GM12864 (cell line): ENCODE results near the gene PLEKHA6.

ENCODE experiments used
- DNase-seq: peaks from one replicate; pipeline ENCODE4 v3.0.0-alpha.2; 2011; ENCODE audit warnings: low read depth
- H3K4me3 ChIP-seq: 2 replicates; pipeline ENCODE4 v1.5.1; 2011; ENCODE audit warnings: mild to moderate bottlenecking, low read depth, low read length, control low read depth
- TF ChIP-seq, protein P1 (sequence below): IDR thresholded peaks from 2 replicates; pipeline ENCODE4 v1.5.1; 2011; ENCODE audit warnings: low read depth, mild to moderate bottlenecking, moderate library complexity, low read length, control low read depth, inconsistent platforms; ENCODE audit errors: missing control alignments

Gene PLEKHA6

DNA sequence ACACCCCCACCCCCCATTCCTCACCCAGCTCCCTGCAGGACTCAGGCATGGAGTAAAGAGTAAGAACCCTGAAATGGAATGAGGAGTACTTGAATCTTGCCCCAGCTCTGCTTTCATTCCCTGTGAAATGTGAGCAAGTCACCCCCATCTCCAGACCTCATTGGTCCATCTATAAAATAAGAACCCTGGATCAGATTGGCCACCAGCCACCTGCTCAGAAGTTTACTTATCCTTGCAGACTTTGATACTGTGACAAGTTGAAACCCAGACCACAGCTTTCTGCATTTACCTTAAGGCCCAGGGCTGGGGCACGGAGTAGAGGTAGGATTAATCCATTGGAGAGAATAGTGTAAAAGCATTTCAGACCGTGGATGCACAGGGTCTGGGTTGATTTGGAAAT, 165.6 kb downstream of the PLEKHA6 start:
- no peak for DNase-seq
- H3K4me3 ChIP-seq, result no peak overlapping the region
- TF ChIP-seq, protein P1, sequence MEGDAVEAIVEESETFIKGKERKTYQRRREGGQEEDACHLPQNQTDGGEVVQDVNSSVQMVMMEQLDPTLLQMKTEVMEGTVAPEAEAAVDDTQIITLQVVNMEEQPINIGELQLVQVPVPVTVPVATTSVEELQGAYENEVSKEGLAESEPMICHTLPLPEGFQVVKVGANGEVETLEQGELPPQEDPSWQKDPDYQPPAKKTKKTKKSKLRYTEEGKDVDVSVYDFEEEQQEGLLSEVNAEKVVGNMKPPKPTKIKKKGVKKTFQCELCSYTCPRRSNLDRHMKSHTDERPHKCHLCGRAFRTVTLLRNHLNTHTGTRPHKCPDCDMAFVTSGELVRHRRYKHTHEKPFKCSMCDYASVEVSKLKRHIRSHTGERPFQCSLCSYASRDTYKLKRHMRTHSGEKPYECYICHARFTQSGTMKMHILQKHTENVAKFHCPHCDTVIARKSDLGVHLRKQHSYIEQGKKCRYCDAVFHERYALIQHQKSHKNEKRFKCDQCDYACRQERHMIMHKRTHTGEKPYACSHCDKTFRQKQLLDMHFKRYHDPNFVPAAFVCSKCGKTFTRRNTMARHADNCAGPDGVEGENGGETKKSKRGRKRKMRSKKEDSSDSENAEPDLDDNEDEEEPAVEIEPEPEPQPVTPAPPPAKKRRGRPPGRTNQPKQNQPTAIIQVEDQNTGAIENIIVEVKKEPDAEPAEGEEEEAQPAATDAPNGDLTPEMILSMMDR, result no peak

DNA sequence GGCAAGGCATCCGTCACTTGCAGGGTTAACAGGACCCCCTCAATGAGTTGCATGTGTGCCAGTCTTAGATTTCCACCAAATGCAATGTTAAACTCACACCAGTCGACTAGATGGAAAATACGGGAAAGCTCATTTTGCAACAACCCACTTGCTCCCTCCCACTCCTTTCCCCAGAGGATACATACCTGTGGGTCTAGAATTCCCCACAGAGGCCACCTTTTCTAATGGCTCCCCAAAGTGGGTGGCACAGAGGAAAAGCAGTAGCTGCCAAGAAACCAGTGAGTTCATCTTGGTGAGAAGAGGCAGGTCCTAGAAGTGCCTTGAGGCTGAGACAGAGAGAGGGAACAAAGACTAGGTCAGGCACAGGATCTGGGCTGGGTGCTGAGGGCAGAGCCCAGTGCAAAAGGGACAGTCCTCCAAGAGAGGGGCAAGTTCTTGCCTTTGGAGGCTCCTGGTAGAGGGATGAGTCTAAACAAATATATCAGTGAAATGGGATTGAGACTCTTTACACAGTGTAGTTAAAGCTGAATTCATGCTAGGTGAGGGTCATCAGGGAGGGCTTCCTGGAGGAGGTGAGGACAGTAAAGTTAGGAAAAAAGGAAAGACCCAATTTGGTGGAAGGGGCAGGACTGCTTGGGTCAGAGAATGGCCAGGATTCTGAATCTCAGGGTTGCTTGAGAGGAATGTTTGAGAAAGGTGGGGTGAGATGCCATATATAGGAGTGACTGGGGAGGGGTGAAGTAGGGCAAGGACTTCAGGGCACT, 167.0 kb downstream of the PLEKHA6 start:
- H3K4me3 ChIP-seq, result no peak overlapping the region
- DNase-seq, result no peak
- TF ChIP-seq, protein P1, result no peak

DNA sequence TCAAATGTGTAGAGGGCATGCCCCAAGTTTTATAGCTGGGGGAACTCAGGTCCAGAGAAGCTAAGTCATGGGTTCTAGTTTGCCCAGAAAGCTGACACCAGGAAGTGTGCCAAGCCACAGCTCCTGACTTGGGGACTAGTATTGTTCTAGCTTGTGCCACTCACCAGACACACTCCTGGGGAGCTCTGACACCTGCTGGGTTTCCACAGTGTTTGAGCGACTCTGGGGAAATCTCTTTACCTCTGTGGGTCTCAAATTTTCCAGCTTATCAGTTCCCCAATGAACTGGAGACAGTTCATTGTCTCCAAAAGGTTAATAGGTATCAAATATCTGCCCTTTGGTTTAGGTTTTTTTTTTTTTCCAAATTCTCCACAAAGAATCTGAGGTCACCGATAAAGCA, 167.7 kb downstream of the PLEKHA6 start:
- TF ChIP-seq, protein P1, result no peak
- DNase-seq, result no peak
- no peak overlapping the region for H3K4me3 ChIP-seq

DNA sequence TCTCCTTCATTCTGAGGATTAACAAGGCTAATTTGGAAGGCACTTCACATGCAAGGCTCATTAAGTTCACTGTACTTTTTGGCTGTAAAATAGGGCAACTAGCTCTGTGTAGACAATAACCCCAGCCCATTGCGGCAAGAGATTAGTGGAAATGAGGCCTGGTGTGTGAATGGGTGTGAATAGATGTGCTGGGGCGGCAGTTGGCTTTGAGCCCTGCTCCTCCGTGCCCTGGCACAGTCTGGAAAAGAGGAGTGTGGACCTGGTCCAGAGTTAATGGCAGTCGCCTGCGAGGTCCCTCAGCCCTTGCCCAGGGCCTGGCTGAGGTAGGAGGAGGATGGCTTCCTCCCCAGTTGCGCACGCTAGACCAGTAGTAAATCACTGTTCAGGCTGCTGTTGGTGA, 168.3 kb downstream of the PLEKHA6 start:
- H3K4me3 ChIP-seq, result no peak overlapping the region
- DNase-seq, result no peak
- TF ChIP-seq, protein P1, result no peak

DNA sequence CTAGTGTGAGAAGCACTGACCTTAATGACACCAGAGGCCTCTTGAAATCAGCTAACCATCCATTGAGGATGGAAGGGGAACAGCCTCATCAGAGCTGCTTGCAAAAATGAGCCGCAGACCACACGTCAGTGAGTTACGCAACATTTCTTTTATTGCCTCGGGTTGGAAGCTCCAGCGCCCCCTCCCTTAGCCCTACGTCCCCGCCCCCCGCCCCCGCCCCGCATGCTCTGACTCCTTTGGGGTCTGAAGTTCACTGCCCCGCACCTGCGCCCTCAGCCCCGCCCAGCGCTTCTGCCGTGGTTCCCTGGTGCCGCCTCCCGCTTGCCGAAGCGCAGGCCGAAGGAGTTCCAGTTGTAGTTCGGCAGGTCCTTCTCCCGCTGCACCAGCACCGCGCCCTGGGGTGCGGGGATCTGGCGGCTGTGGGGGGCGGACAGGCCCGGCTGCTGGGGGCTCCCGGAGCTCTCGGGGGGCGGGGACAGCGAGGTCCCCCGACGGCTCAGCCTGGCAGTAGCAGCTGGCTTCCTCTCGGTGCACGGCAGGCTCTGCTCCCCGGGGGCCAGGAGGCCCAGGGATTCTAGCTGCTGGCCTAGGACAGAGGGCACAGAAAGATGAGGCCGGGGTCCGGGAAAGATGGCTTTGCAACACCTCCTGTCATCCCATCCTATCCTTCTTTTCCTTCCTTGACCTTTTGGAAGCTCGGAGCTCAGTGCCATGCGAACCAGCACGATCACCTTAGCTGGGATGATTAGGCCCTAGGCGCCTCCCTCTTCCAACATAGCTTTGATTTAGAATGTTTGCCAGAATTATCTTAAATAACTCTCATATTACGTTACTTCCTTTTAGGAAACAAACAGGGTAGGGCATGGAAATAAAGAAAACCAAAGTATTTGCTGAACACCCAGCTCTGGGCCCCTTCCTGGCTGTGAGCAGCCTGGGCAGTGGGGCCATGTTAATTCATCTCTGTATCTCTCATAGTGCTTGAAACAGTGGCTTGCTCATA, 169.2 kb downstream of the PLEKHA6 start:
- DNase-seq, result no peak
- TF ChIP-seq, protein P1, result no peak
- H3K4me3 ChIP-seq, result no peak overlapping the region

DNA sequence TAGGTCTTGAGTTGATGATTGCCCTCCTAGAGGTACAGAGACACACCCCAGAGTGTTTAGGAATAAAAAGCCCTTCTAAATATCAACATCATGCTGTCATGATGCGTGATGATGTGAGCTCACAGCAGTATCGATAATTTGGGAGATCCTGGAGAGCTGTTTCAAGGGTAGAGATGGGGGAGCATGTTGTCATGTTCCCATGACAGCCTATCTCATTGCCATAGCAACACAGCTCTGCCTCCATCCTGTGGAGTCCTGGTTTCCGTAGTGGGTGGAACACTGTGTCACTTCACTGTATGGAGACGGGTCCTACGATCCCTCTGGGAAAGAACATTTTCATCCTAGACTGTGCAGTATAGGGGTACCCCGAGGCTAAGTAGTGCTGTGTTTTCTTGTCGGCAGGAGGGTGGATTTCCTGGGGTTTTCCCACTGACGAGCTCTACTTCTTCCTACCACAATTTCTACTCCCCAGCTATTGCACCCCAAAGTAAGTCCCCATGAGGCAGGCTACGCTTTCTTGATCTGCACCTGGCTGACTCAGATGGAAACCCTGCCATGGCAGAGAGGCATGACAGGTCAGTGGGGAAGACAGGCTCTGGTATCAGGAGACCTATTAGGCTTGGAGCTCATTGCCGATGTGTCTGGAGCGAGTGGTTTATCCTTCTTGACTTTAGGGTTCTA, 170.6 kb downstream of the PLEKHA6 start:
- TF ChIP-seq, protein P1, result no peak
- DNase-seq, result no peak
- no peak overlapping the region for H3K4me3 ChIP-seq
